DOHH2 (cell line): ENCODE measurements around the gene INSR.

Source experiments
- EZH2phosphoT487 ChIP-seq: fragments of 200-600 bp; sonication (generic); IDR thresholded peaks from 2 replicates; pipeline ENCODE4 v1.6.1; 2017; ENCODE audit warnings: borderline replicate concordance, mild to moderate bottlenecking, antibody characterized with exemption, low read length, moderate library complexity, mixed read lengths
- TF ChIP-seq, protein P1 (sequence below): fragments of 200-600 bp; sonication (generic); IDR thresholded peaks from one replicate; pipeline ENCODE4 v1.5.1; 2014; ENCODE audit warnings: antibody characterized with exemption, mild to moderate bottlenecking, low read depth, low read length; ENCODE audit not compliant: poor library complexity, severe bottlenecking

DNA sequence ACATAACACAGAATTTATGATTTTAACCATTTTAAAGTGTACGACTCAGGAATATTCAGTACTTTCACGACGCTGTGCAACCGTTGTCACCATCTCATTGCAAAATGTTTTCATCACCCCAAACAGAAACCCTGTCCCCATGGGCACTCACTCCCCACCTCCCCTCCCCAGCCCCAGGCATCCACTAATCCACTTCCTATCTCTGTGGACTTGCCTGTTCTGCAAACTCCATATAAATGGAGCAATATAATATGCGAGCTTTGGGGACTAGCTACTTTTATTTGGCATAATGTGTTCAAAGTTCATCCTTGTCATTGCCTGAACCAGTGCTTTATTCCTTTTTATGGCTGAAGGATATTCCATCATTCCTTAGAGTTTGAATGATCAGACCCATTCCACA is 7.3 kb upstream of the INSR start:
- TF ChIP-seq, protein P1, sequence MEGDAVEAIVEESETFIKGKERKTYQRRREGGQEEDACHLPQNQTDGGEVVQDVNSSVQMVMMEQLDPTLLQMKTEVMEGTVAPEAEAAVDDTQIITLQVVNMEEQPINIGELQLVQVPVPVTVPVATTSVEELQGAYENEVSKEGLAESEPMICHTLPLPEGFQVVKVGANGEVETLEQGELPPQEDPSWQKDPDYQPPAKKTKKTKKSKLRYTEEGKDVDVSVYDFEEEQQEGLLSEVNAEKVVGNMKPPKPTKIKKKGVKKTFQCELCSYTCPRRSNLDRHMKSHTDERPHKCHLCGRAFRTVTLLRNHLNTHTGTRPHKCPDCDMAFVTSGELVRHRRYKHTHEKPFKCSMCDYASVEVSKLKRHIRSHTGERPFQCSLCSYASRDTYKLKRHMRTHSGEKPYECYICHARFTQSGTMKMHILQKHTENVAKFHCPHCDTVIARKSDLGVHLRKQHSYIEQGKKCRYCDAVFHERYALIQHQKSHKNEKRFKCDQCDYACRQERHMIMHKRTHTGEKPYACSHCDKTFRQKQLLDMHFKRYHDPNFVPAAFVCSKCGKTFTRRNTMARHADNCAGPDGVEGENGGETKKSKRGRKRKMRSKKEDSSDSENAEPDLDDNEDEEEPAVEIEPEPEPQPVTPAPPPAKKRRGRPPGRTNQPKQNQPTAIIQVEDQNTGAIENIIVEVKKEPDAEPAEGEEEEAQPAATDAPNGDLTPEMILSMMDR = no peak
- no peak for TF ChIP-seq EZH2phosphoT487
